ENCODE results near the gene NCBP1.

DNA sequence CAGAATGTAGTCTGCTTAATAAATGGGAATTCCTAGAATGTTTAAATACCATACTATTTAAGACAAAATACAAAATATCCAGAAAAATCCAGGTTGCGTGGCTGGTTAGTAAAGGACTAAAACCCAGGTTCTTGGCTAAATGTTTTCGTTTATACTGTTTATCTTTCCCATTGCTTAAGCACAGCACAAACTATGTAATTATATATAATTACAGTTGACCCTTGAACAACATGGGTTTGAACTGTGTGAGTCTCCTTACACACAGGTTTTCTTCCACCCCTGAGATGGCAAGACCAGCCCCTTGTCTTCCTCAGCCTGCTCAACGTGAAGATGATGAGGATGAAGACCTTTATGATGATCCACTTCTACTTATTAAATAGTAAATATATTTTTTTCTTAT, 38.8 kb downstream of the NCBP1 start:
- TF ChIP-seq EZH2 (IDR thresholded peaks at IDR 0.05; ENCODE audit: borderline replicate concordance): no peak
- no peak for TF ChIP-seq EZH2phosphoT487 (IDR thresholded peaks at IDR 0.05; ENCODE audit: low read depth, severe bottlenecking, unreplicated experiment)

Data from hepatocyte (in vitro differentiated cells).